A549 (cell line): ENCODE results near the gene C10orf105. TPM values are rescaled to one million over a fixed set of nuclear protein-coding genes. Genes with fewer than 3 reads are reported as not detected.

Source experiments
- ATAC-seq, 2 experiments: fragments of 200-7000 bp in 1 of 2; fragments of >200 bp in 1 of 2; cut with Nextera tagmentation in 1 of 2; cut with Tn5 transposase in 1 of 2; 3 replicates each; pipeline versions ENCODE4 v1.8.0 to v1.9.1; 2018 to 2020; ENCODE audit warnings: mild to moderate bottlenecking in 1 of 2, moderate library complexity in 1 of 2
- CTCF ChIA-PET: fragments of 300-600 bp; sonication (Branson Sonifier 250); formaldehyde crosslinking; extraction: SDS; loops from one replicate; lab custom pipeline; 2021; ENCODE audit warnings: antibody characterized with exemption, inconsistent platforms; lab: Yijun Ruan, JAX
- POLR2A ChIA-PET: fragments of 350-600 bp; formaldehyde crosslinking; extraction: SDS; loops from one replicate; lab custom pipeline; 2021; ENCODE audit warnings: antibody characterized with exemption, inconsistent platforms; lab: Yijun Ruan, JAX
- DNase-seq, 2 experiments: peaks; one replicate each; pipeline versions ENCODE4 v3.0.0 to v3.0.0-alpha.2; 2011 to 2016; ENCODE audit warnings: low read depth in 1 of 2, low spot score in 1 of 2
- FAIRE-seq: peaks from 2 replicates; lab custom pipeline; 2011; peaks lifted over from hg19 to GRCh38; lab: Jason Lieb, UNC
- H3K27ac ChIP-seq, 2 experiments: fragments of >200 bp; sonication (Bioruptor Twin); formaldehyde crosslinking; 3 replicates each; pipeline ENCODE4 v1.5.1; 2016 to 2017
- H3K4me1 ChIP-seq: fragments of >200 bp; sonication (Bioruptor Twin); formaldehyde crosslinking; 3 replicates; pipeline ENCODE4 v1.6.1; 2016
- H3K4me2 ChIP-seq: fragments of >200 bp; sonication (Bioruptor Twin); formaldehyde crosslinking; 3 replicates; pipeline ENCODE4 v1.6.1; 2016
- H3K4me3 ChIP-seq: fragments of >200 bp; sonication (Bioruptor Twin); formaldehyde crosslinking; 3 replicates; pipeline ENCODE4 v1.5.1; 2016
- H3K9me3 ChIP-seq: fragments of >200 bp; sonication (Bioruptor Twin); formaldehyde crosslinking; 3 replicates; pipeline ENCODE4 v1.6.1; 2016
- BHLHE40 ChIP-seq: IDR thresholded peaks from 2 replicates; pipeline ENCODE4 v1.6.1; 2012; ENCODE audit warnings: low read depth, low read length, inconsistent platforms
- CBX2 ChIP-seq: fragments of 200-600 bp; sonication (generic); IDR thresholded peaks from 2 replicates; pipeline ENCODE4 v1.6.1; 2016; ENCODE audit warnings: low read depth, mild to moderate bottlenecking, borderline replicate concordance
- CEBPB ChIP-seq, 2 experiments: fragments of >200 bp in 1 of 2; sonication (Bioruptor Twin) in 1 of 2; formaldehyde crosslinking in 1 of 2; IDR thresholded peaks; 2 replicates each; pipeline ENCODE4 v1.6.1; 2012 to 2016
- ELK1 ChIP-seq: fragments of 150-350 bp; IDR thresholded peaks from 2 replicates; pipeline ENCODE4 v1.6.1; 2014; ENCODE audit warnings: low read depth, mild to moderate bottlenecking, low read length
- FOSL2 ChIP-seq, 2 experiments: fragments of 450-650 bp in 1 of 2; fragments of >200 bp in 1 of 2; sonication (Bioruptor Twin) in 1 of 2; formaldehyde crosslinking; IDR thresholded peaks; 2 replicates each; pipeline versions ENCODE4 v1.5.0 to v1.6.1; 2016 to 2020; ENCODE audit warnings: mild to moderate bottlenecking in 1 of 2, moderate library complexity in 1 of 2
- GATA3 ChIP-seq: IDR thresholded peaks from 2 replicates; pipeline ENCODE4 v1.6.1; 2012; ENCODE audit warnings: borderline replicate concordance
- HES2 ChIP-seq: fragments of >200 bp; sonication (Bioruptor Twin); formaldehyde crosslinking; IDR thresholded peaks from 2 replicates; pipeline ENCODE4 v1.6.1; 2016
- HOXB13 ChIP-seq: fragments of 250-450 bp; sonication (Bioruptor Pico); IDR thresholded peaks from 2 replicates; pipeline ENCODE4 v1.5.0; 2020; ENCODE audit warnings: low read depth, mild to moderate bottlenecking, moderate library complexity
- JUNB ChIP-seq: fragments of >200 bp; sonication (Bioruptor Twin); formaldehyde crosslinking; IDR thresholded peaks from 2 replicates; pipeline ENCODE4 v1.6.1; 2016
- MAFK ChIP-seq: fragments of 450-650 bp; IDR thresholded peaks from 2 replicates; pipeline ENCODE4 v1.6.1; 2014; ENCODE audit not compliant: partially characterized antibody
- MYC ChIP-seq: IDR thresholded peaks from 2 replicates; pipeline ENCODE4 v1.6.1; 2012; ENCODE audit warnings: mild to moderate bottlenecking, inconsistent platforms, low read length, improper control_type of control experiment, borderline replicate concordance
- NPAS2 ChIP-seq: fragments of 250-450 bp; sonication (Bioruptor Pico); IDR thresholded peaks from 2 replicates; pipeline ENCODE4 v1.8.0; 2022; ENCODE audit warnings: mild to moderate bottlenecking, moderate library complexity, borderline replicate concordance
- NR3C1 ChIP-seq: fragments of >200 bp; sonication (Bioruptor Twin); formaldehyde crosslinking; IDR thresholded peaks from 3 replicates; pipeline ENCODE4 v1.6.1; 2017
- PBX3 ChIP-seq: IDR thresholded peaks from 2 replicates; pipeline ENCODE4 v1.6.1; 2012
- POLR2A ChIP-seq: IDR thresholded peaks from 2 replicates; pipeline ENCODE4 v1.6.1; 2012; ENCODE audit warnings: mild to moderate bottlenecking, low read length
- SREBF2 ChIP-seq: fragments of 450-650 bp; IDR thresholded peaks from 2 replicates; pipeline ENCODE4 v1.6.1; 2014; ENCODE audit warnings: mild to moderate bottlenecking, moderate library complexity
- ZFP36 ChIP-seq: fragments of 450-650 bp; IDR thresholded peaks from 2 replicates; pipeline ENCODE4 v1.6.1; 2014; ENCODE audit warnings: borderline replicate concordance; ENCODE audit not compliant: partially characterized antibody
- WGBS: methylation state at CpG from one replicate; pipeline ENCODE4 v1.1.6; 2017; ENCODE audit errors: missing lambda C conversion rate; 5-methylcytosine and 5-hydroxymethylcytosine counted together
- polyA plus RNA-seq, 4 experiments: library from polyadenylated mRNA; depleted of rRNA in 3 of 4; stranded (reverse); fragments of >200 nt; fragmentation: RNase III in 1 of 4; extraction: RNeasy Plus Mini Kit Qiagen cat#74134 plus additional on column Dnase treatment in 1 of 4; gene quantifications; 2 replicates in 3 of 4; 3 replicates in 1 of 4; pipeline ENCODE4 v1.2.3, GENCODE V29; 2011 to 2017

The C10orf105 gene
- polyA plus RNA-seq, 2 of the 4 experiments (the other 2 are of a cell fraction) = not detected

- no peak for TF ChIP-seq CEBPB (IDR thresholded peaks at IDR 0.05)
- no peak for TF ChIP-seq HOXB13
- no peak for TF ChIP-seq MYC
- TF ChIP-seq CBX2 = no peak
Observed at GRCh38 chr10:71666639-71667386, 52.8 kb downstream of the C10orf105 start (continued).

- Histone ChIP-seq H3K27ac (no peak overlapping the region), H3K4me2 (no peak overlapping the region), H3K4me1 (peaks cover 10% of the 10 kb centered on the region), H3K4me3 (no peak overlapping the region), H3K9me3 (no peaks in the 10 kb centered on the region)
- DNase-seq (no peak), ATAC-seq (no peak), FAIRE-seq (no peak)
- CTCF ChIA-PET = interaction anchor here (1.2 kb wide), 2 partner anchors 42 to 345 kb away, joined by 3 read pairs; no protein-coding TSS in a partner anchor
- POLR2A ChIA-PET = interaction anchor here (0.7 kb wide), 1 partner anchor 155 kb away, joined by 3 read pairs; no protein-coding TSS in a partner anchor
- 48% methylated on average over 9 of the region's 9 CpGs for whole genome bisulfite sequencing
- TF ChIP-seq MYC = no peak
Observed at GRCh38 chr10:71665456-71665855, 54.1 kb downstream of the C10orf105 start.

GRCh38 chr10:71664585-71664984 is 55.0 kb downstream of the C10orf105 start:
- Histone ChIP-seq H3K4me3 (no peak overlapping the region), H3K27ac (no peak overlapping the region), H3K9me3 (no peaks in the 10 kb centered on the region), H3K4me2 (no peak overlapping the region), H3K4me1 (peaks cover 10% of the 10 kb centered on the region)
- no peak for ATAC-seq
- 89% methylated on average over 2 of the region's 2 CpGs for WGBS
- TF ChIP-seq HES2 (no peak), NPAS2 (CRISPR knock-in tag) (no peak), NR3C1 (no peak), SREBF2 (no peak), POLR2A (no peak), ELK1 (no peak), BHLHE40 (no peak), PBX3 (no peak), GATA3 (no peak), MAFK (no peak), MYC (no peak)
- POLR2A ChIA-PET = interaction anchor here (0.7 kb wide), 1 partner anchor 156 kb away, joined by 3 read pairs; no protein-coding TSS in a partner anchor
- DNase-seq = no peak
- no peak for FAIRE-seq
- CTCF ChIA-PET = interaction anchor here (0.9 to 1.2 kb wide), 4 partner anchors 43 to 345 kb away, joined by 3 read pairs; no protein-coding TSS in a partner anchor

- peaks cover 10% of the 10 kb centered on the region for H3K4me1 ChIP-seq
- H3K4me2 ChIP-seq = peak overlapping the region; percentile 32; the same call in 1 of the 3 replicates
- TF ChIP-seq FOSL2 (IDR thresholded peaks at IDR 0.05) = no peak
- TF ChIP-seq FOSL2 (CRISPR knock-in tag; IDR thresholded peaks at IDR 0.05) = peak; percentile 12; the same call in 1 of the 2 replicates
- peak; percentile 89 for TF ChIP-seq ZFP36
- TF ChIP-seq JUNB = no peak
- TF ChIP-seq, all 56 proteins: peak for 2
- Histone ChIP-seq H3K9me3 (no peaks in the 10 kb centered on the region), H3K4me3 (no peak overlapping the region), H3K27ac (0 out of 6 replicates have a peak overlapping the region, but pooled peaks of 1 of the 2 experiments have one; percentile 2)
- ChIA-PET POLR2A (no interaction called here), CTCF (interaction anchor here (0.6 to 1.1 kb wide), 4 partner anchors 11 to 268 kb away, joined by 3 to 4 read pairs (median 3); no protein-coding TSS in a partner anchor)
- no peak for FAIRE-seq
- 44% methylated on average over 7 of the region's 7 CpGs for WGBS
- peak; percentile 27 to 78; a peak in 3 of 6 replicates for ATAC-seq
- DNase-seq = peak in 1 of 2 experiments; percentile 53
Observed at GRCh38 chr10:71663311-71663710, 56.3 kb downstream of the C10orf105 start.
